SU-DHL-6 (cell line): ENCODE measurements around the gene HOXC5.

Source experiments
- H2AFZ ChIP-seq: fragments of 200-600 bp; sonication (generic); 2 replicates; pipeline ENCODE4 v1.6.1; 2014; ENCODE audit warnings: low read depth, mild to moderate bottlenecking, moderate library complexity, mixed read lengths, antibody characterized with exemption, low read length; ENCODE audit not compliant: severe bottlenecking
- H3F3A ChIP-seq: fragments of 200-600 bp; shearing (Covaris generic); 2 replicates; pipeline ENCODE4 v1.6.0; 2016; ENCODE audit warnings: antibody characterized with exemption, mild to moderate bottlenecking; ENCODE audit not compliant: insufficient read depth
- H3K27ac ChIP-seq: fragments of 200-600 bp; sonication (generic); 2 replicates; pipeline ENCODE4 v1.5.1; 2016; ENCODE audit warnings: low read depth, mild to moderate bottlenecking, low read length, moderate library complexity, mixed read lengths
- H3K27me3 ChIP-seq: fragments of 200-600 bp; sonication (generic), shearing (Covaris generic); 2 replicates; pipeline ENCODE4 v1.6.0; 2014; ENCODE audit warnings: mild to moderate bottlenecking, low read length
- H3K36me3 ChIP-seq: fragments of 200-600 bp; sonication (generic); 2 replicates; pipeline ENCODE4 v1.6.1; 2014; ENCODE audit warnings: mild to moderate bottlenecking, low read length, mixed read lengths
- H3K4me2 ChIP-seq: fragments of 300-600, 200-600 bp; shearing (Covaris generic), sonication (generic); 2 replicates; pipeline ENCODE4 v1.6.0; 2014; ENCODE audit warnings: low read length, low read depth, mild to moderate bottlenecking; ENCODE audit not compliant: poor library complexity, severe bottlenecking
- H3K4me3 ChIP-seq: fragments of 200-600 bp; sonication (generic); 2 replicates; pipeline ENCODE4 v1.5.1; 2014; ENCODE audit warnings: antibody characterized with exemption, low read length, mild to moderate bottlenecking, mixed read lengths; ENCODE audit not compliant: insufficient read depth, poor library complexity, severe bottlenecking
- H3K79me2 ChIP-seq: fragments of 200-600 bp; sonication (generic); 2 replicates; pipeline ENCODE4 v1.6.1; 2014; ENCODE audit warnings: mild to moderate bottlenecking, low read length, moderate library complexity; ENCODE audit not compliant: insufficient read depth
- H3K9ac ChIP-seq: fragments of 200-600 bp; sonication (generic); 2 replicates; pipeline ENCODE4 v1.7.0; 2014; ENCODE audit warnings: mild to moderate bottlenecking, low read length
- H3K9me2 ChIP-seq: fragments of 200-600 bp; sonication (generic); replicated peaks from 2 replicates; pipeline ENCODE4 v1.6.1; 2014; ENCODE audit warnings: low read length; ENCODE audit not compliant: insufficient read depth
- H3K9me3 ChIP-seq: fragments of 200-600 bp; sonication (generic); 2 replicates; pipeline ENCODE4 v1.6.1; 2014; ENCODE audit warnings: low read length, mixed read lengths; ENCODE audit not compliant: insufficient read depth
- H4K20me1 ChIP-seq: fragments of 200-600 bp; sonication (generic); 2 replicates; pipeline ENCODE4 v1.6.1; 2014; ENCODE audit warnings: low read depth, mild to moderate bottlenecking, antibody characterized with exemption, low read length, moderate library complexity, mixed read lengths
- EZH2phosphoT487 ChIP-seq: fragments of 200-600 bp; sonication (generic), shearing (Covaris generic); conservative IDR thresholded peaks from 2 replicates; pipeline ENCODE4 v1.6.1; 2018; ENCODE audit warnings: mild to moderate bottlenecking, antibody characterized with exemption, low read length, moderate library complexity, mixed read lengths
- TF ChIP-seq, protein P1 (sequence below): fragments of 200-600 bp; sonication (generic); IDR thresholded peaks from one replicate; pipeline ENCODE4 v1.5.1; 2017; ENCODE audit warnings: antibody characterized with exemption, mild to moderate bottlenecking, low read length, moderate library complexity; ENCODE audit not compliant: insufficient read depth, poor library complexity, severe bottlenecking

HOXC5 gene

DNA sequence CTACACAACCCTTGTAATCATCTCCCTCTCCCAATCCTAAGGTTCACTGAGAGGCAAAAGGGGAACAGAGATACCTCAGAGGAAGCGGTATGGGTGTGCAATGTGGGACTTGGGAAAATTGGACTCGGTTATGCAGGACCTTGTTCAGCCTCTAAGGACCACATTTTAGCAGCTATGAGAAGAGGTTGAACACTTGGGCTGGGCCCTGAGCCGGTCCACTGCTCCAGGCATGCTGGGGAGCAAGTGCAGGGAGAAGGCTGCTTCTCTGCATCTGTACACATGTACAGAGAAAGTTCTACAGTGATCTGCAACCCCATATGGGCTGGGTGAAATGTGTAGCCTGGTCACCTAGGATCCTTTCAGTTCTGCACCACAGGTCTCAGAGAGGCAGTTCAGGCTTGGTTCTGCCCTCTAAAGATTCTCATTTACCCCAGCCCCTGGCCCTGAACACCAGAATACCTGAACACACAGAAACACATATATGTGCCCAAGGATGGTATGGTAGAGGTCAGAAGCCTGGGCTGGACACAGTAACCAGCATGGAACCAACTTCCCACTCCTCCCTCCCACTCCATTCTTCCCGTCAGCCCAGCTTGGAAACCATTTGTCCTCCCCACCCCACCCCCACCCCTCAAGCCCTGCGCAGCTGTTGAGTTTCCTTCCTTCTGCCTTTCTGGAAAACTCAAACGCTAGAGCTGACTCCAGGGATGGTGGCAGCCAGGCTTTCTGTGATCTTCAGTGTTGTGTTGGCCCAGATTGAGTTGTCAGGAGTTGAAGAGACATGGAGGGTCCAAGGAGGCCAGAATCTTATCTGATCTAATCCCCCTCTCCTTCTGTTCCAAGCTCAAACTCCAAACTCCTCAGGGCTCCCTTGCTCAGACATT, 10.4 kb downstream of the HOXC5 start:
- Histone ChIP-seq H3K27me3 (no peaks in the 10 kb centered on the region), H3F3A (no peaks in the 10 kb centered on the region), H3K9me3 (no peaks in the 10 kb centered on the region), H3K79me2 (no peaks in the 10 kb centered on the region), H2AFZ (no peak overlapping the region), H3K4me3 (no peak overlapping the region), H3K36me3 (no peaks in the 10 kb centered on the region), H3K9ac (no peak overlapping the region), H3K27ac (no peak overlapping the region), H3K4me2 (no peak overlapping the region), H3K9me2 (no peaks in the 10 kb centered on the region), H4K20me1 (no peaks in the 10 kb centered on the region)
- TF ChIP-seq EZH2phosphoT487: no peak
- TF ChIP-seq, protein P1, sequence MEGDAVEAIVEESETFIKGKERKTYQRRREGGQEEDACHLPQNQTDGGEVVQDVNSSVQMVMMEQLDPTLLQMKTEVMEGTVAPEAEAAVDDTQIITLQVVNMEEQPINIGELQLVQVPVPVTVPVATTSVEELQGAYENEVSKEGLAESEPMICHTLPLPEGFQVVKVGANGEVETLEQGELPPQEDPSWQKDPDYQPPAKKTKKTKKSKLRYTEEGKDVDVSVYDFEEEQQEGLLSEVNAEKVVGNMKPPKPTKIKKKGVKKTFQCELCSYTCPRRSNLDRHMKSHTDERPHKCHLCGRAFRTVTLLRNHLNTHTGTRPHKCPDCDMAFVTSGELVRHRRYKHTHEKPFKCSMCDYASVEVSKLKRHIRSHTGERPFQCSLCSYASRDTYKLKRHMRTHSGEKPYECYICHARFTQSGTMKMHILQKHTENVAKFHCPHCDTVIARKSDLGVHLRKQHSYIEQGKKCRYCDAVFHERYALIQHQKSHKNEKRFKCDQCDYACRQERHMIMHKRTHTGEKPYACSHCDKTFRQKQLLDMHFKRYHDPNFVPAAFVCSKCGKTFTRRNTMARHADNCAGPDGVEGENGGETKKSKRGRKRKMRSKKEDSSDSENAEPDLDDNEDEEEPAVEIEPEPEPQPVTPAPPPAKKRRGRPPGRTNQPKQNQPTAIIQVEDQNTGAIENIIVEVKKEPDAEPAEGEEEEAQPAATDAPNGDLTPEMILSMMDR: no peak

DNA sequence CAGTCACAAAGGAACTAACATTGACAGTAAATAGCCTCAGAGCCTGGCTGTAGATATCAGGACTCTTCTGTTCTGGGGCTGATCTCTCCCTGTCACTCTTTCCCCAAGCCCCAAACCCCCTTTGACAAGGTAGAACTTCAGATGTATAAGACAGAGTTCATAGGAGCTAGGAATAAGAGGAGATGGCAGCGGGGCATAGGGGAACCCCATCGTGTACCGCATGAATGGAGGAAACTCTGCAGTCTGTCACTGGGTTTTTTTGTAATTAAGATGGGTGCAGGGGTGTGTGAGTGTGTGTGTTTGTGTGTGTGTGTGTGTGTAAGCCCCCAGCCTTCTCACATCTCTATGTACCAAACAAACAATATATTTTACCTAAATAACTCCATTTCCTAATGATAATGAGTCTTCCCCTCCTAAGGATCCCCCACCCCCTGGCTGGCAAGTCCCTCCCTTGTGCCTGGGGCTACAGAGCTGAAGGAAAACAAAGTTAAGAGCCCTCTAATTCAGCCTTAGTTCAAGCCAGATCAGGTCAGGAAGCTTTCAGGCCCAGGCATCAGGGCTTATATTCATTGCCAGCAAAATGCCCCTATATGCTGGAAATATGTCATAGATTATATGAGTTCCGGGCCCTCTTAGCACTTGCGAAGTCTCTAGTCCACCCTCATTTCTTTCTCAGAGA, 11.7 kb downstream of the HOXC5 start:
- TF ChIP-seq EZH2phosphoT487: no peak
- TF ChIP-seq, protein P1: no peak
- Histone ChIP-seq H4K20me1 (no peaks in the 10 kb centered on the region), H3F3A (no peaks in the 10 kb centered on the region), H2AFZ (no peak overlapping the region), H3K9ac (no peak overlapping the region), H3K9me3 (no peaks in the 10 kb centered on the region), H3K4me3 (no peak overlapping the region), H3K4me2 (no peak overlapping the region), H3K9me2 (no peaks in the 10 kb centered on the region), H3K27me3 (no peaks in the 10 kb centered on the region), H3K79me2 (no peaks in the 10 kb centered on the region), H3K27ac (no peak overlapping the region), H3K36me3 (no peaks in the 10 kb centered on the region)

DNA sequence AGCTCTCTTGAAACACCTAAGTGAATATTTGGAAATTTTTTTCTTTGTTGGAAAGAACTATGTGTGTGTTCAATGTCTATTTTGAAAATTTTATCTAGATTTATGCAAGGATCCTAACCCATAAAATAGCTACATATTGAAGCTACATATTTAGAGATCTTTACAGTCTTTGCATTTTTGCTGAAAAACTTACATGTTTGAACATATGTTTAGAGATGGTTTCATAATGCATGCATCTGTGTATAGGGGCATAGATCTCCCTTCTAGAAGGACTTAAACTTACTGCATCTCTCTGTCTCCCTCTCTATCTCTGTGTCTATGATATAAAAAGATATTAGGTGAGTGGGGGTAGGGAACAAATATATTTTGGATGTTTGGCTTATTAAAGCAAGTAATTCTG, 12.6 kb downstream of the HOXC5 start:
- Histone ChIP-seq H3K4me2 (no peak overlapping the region), H3K27ac (no peak overlapping the region), H3K36me3 (no peaks in the 10 kb centered on the region), H3K27me3 (no peaks in the 10 kb centered on the region), H3K4me3 (no peak overlapping the region), H3K9me3 (no peaks in the 10 kb centered on the region), H3K9ac (no peak overlapping the region), H2AFZ (no peak overlapping the region), H3F3A (no peaks in the 10 kb centered on the region), H3K9me2 (no peaks in the 10 kb centered on the region), H4K20me1 (no peaks in the 10 kb centered on the region), H3K79me2 (no peaks in the 10 kb centered on the region)
- TF ChIP-seq, protein P1: no peak
- no peak for TF ChIP-seq EZH2phosphoT487
